Measurements from ENCODE around the gene THSD4. TPM values are rescaled to one million over a fixed set of nuclear protein-coding genes. Genes with fewer than 3 reads are reported as not detected.

THSD4 gene
- total and polyA plus RNA-seq, 4 donors = 6.0 to 42.4 (median 18.5) TPM

GRCh38 chr15:71433402-71433801 is 318.1 kb downstream of the THSD4 start:
- Histone ChIP-seq H3K36me3 (ENCODE audit: control insufficient read depth in 4 of 4, insufficient read depth in 4 of 4, low read length in 4 of 4) (no peaks in the 10 kb centered on the region), H3K9me3 (ENCODE audit: control insufficient read depth in 4 of 4, insufficient read depth in 3 of 4, low read length in 3 of 4) (no peaks in the 10 kb centered on the region), H3K27me3 (ENCODE audit: control insufficient read depth in 3 of 3, insufficient read depth in 3 of 3, low read length in 2 of 3) (no peaks in the 10 kb centered on the region), H3K9ac (ENCODE audit: insufficient read depth in 1 of 2, low read length in 2 of 2) (no peak overlapping the region), H3K4me3 (no peak overlapping the region), H3K27ac (ENCODE audit: low read depth in 1 of 2, low read length in 1 of 2) (no peak overlapping the region), H3K4me1 (ENCODE audit: control insufficient read depth in 5 of 5, insufficient read depth in 5 of 5, low read length in 5 of 5) (peaks cover 0 to 1% (median 0%) of the 10 kb centered on the region in 5 donors)
- WGBS, 2 donors = 95 to 100% methylated on average over 1 of the region's 1 CpG
- DNase-seq (no peak), ATAC-seq (ENCODE audit: insufficient read depth, low FRiP score) (no peak)
- no peak for TF ChIP-seq CTCF (IDR thresholded peaks at IDR 0.05; ENCODE audit: control extremely low read depth, extremely low read depth)

- no peak for TF ChIP-seq CTCF (IDR thresholded peaks at IDR 0.05; ENCODE audit: control extremely low read depth, extremely low read depth)
- Histone ChIP-seq H3K9me3 (ENCODE audit: control insufficient read depth in 4 of 4, insufficient read depth in 3 of 4, low read length in 3 of 4) (no peaks in the 10 kb centered on the region), H3K4me1 (ENCODE audit: control insufficient read depth in 5 of 5, insufficient read depth in 5 of 5, low read length in 5 of 5) (peaks cover 0 to 1% (median 0%) of the 10 kb centered on the region in 5 donors), H3K27me3 (ENCODE audit: control insufficient read depth in 3 of 3, insufficient read depth in 3 of 3, low read length in 2 of 3) (no peaks in the 10 kb centered on the region), H3K27ac (ENCODE audit: low read depth in 1 of 2, low read length in 1 of 2) (no peak overlapping the region), H3K36me3 (ENCODE audit: control insufficient read depth in 4 of 4, insufficient read depth in 4 of 4, low read length in 4 of 4) (no peaks in the 10 kb centered on the region), H3K9ac (ENCODE audit: insufficient read depth in 1 of 2, low read length in 2 of 2) (no peak overlapping the region), H3K4me3 (no peak overlapping the region)
- no peak for ATAC-seq (ENCODE audit: insufficient read depth, low FRiP score)
- DNase-seq = no peak
- 91 to 92% methylated on average over 2 of the region's 2 CpGs for WGBS, 2 donors
Measured at GRCh38 chr15:71434774-71435173, 319.5 kb downstream of the THSD4 start.

- ATAC-seq (ENCODE audit: insufficient read depth, low FRiP score) (no peak), DNase-seq (no peak)
- Histone ChIP-seq H3K9me3 (ENCODE audit: control insufficient read depth in 4 of 4, insufficient read depth in 3 of 4, low read length in 3 of 4) (no peaks in the 10 kb centered on the region), H3K36me3 (ENCODE audit: control insufficient read depth in 4 of 4, insufficient read depth in 4 of 4, low read length in 4 of 4) (no peaks in the 10 kb centered on the region), H3K4me1 (ENCODE audit: control insufficient read depth in 5 of 5, insufficient read depth in 5 of 5, low read length in 5 of 5) (peaks cover 0 to 1% (median 0%) of the 10 kb centered on the region in 5 donors), H3K9ac (ENCODE audit: insufficient read depth in 1 of 2, low read length in 2 of 2) (no peak overlapping the region), H3K27ac (ENCODE audit: low read depth in 1 of 2, low read length in 1 of 2) (no peak overlapping the region), H3K27me3 (ENCODE audit: control insufficient read depth in 3 of 3, insufficient read depth in 3 of 3, low read length in 2 of 3) (no peaks in the 10 kb centered on the region), H3K4me3 (no peak overlapping the region)
- 83 to 87% methylated on average over 6 of the region's 6 CpGs for WGBS, 2 donors
- TF ChIP-seq CTCF (IDR thresholded peaks at IDR 0.05; ENCODE audit: control extremely low read depth, extremely low read depth) = no peak
Measured at GRCh38 chr15:71435552-71435951, 320.3 kb downstream of the THSD4 start.

GRCh38 chr15:71436854-71437253 is 321.6 kb downstream of the THSD4 start:
- Histone ChIP-seq H3K4me1 (ENCODE audit: control insufficient read depth in 5 of 5, insufficient read depth in 5 of 5, low read length in 5 of 5) (peaks cover 0 to 1% (median 0%) of the 10 kb centered on the region in 5 donors), H3K36me3 (ENCODE audit: control insufficient read depth in 4 of 4, insufficient read depth in 4 of 4, low read length in 4 of 4) (no peaks in the 10 kb centered on the region), H3K27ac (ENCODE audit: low read depth in 1 of 2, low read length in 1 of 2) (peak overlapping the region in 1 of 2 donors; percentile 23), H3K9me3 (ENCODE audit: control insufficient read depth in 4 of 4, insufficient read depth in 3 of 4, low read length in 3 of 4) (no peaks in the 10 kb centered on the region), H3K9ac (ENCODE audit: insufficient read depth in 1 of 2, low read length in 2 of 2) (no peak overlapping the region), H3K27me3 (ENCODE audit: control insufficient read depth in 3 of 3, insufficient read depth in 3 of 3, low read length in 2 of 3) (no peaks in the 10 kb centered on the region), H3K4me3 (no peak overlapping the region)
- ATAC-seq (ENCODE audit: insufficient read depth, low FRiP score) (no peak), DNase-seq (no peak)
- WGBS, 2 donors = 95 to 97% methylated on average over 3 of the region's 3 CpGs
- TF ChIP-seq CTCF (IDR thresholded peaks at IDR 0.05; ENCODE audit: control extremely low read depth, extremely low read depth) = no peak

Measured in lung (tissue), 12 donors.